GM12892 (cell line): Measurements from ENCODE around the gene PTGR2.
"Not testable (repeated sequence)": the region's sequence is repeated elsewhere in the genome, so short reads cannot be mapped to it uniquely, and the experiment has no call there.

Experiments
- DNase-seq: peaks from one replicate; pipeline ENCODE4 v3.0.0; 2011; ENCODE audit not compliant: insufficient read length
- FAIRE-seq: peaks from 2 replicates; lab custom pipeline; 2011; peaks lifted over from hg19 to GRCh38; lab: Jason Lieb, UNC
- POLR2A ChIP-seq: IDR thresholded peaks from 2 replicates; pipeline ENCODE4 v1.6.1; 2011; ENCODE audit warnings: low read depth, low read length, control low read depth
- POLR2AphosphoS5 ChIP-seq: IDR thresholded peaks from 2 replicates; pipeline ENCODE4 v1.6.1; 2011; ENCODE audit warnings: low read depth, low read length, control low read depth
- TAF1 ChIP-seq: IDR thresholded peaks from 2 replicates; pipeline ENCODE4 v1.6.1; 2011; ENCODE audit warnings: low read depth, mild to moderate bottlenecking, control low read depth, low read length, borderline replicate concordance

The PTGR2 gene

GRCh38 chr14:73842201-73842600, 9.4 kb upstream of the PTGR2 start:
- DNase-seq (no peak), FAIRE-seq (no peak)
- TF ChIP-seq POLR2AphosphoS5: no peak
- no peak for TF ChIP-seq POLR2A
- TF ChIP-seq TAF1: no peak

GRCh38 chr14:73842851-73843250, 8.8 kb upstream of the PTGR2 start:
- DNase-seq (no peak), FAIRE-seq (no peak)
- TF ChIP-seq POLR2A: no peak
- no peak for TF ChIP-seq POLR2AphosphoS5
- TF ChIP-seq TAF1: no peak

GRCh38 chr14:73843296-73843695, 8.3 kb upstream of the PTGR2 start:
- TF ChIP-seq POLR2AphosphoS5 (no peak), TAF1 (no peak), POLR2A (no peak)
- no peak for FAIRE-seq
- no peak for DNase-seq

- no peak for FAIRE-seq
- DNase-seq: no peak
- TF ChIP-seq TAF1: no peak
- no peak for TF ChIP-seq POLR2AphosphoS5
- TF ChIP-seq POLR2A: no peak
Observed at GRCh38 chr14:73846947-73847346, 4.7 kb upstream of the PTGR2 start.

- FAIRE-seq (no peak), DNase-seq (no peak)
- TF ChIP-seq POLR2A (no peak), TAF1 (no peak), POLR2AphosphoS5 (no peak)
Observed at GRCh38 chr14:73851000-73851399, 631 bp upstream of the PTGR2 start.

- peak; percentile 5 for FAIRE-seq
- TF ChIP-seq POLR2A (no peak), TAF1 (no peak), POLR2AphosphoS5 (no peak)
- DNase-seq: no peak
Observed at GRCh38 chr14:73859145-73859544, 7.5 kb downstream of the PTGR2 start.

- DNase-seq (no peak), FAIRE-seq (no peak)
- no peak for TF ChIP-seq TAF1
- no peak for TF ChIP-seq POLR2AphosphoS5
- no peak for TF ChIP-seq POLR2A
Observed at GRCh38 chr14:73861073-73861472, 9.4 kb downstream of the PTGR2 start.

- no peak for DNase-seq
- TF ChIP-seq TAF1 (no peak), POLR2A (no peak)
- FAIRE-seq: no peak
Observed at GRCh38 chr14:73862480-73862879, 10.8 kb downstream of the PTGR2 start.

GRCh38 chr14:73863209-73863608, 11.6 kb downstream of the PTGR2 start:
- FAIRE-seq (no peak), DNase-seq (no peak)

GRCh38 chr14:73865534-73866113, 14.0 kb downstream of the PTGR2 start:
- no peak for DNase-seq
- FAIRE-seq: peak; percentile 40
- no peak for TF ChIP-seq POLR2AphosphoS5

More at GRCh38 chr14:73863209-73863608, 11.6 kb downstream of the PTGR2 start:
- TF ChIP-seq POLR2AphosphoS5: no peak
- no peak for TF ChIP-seq TAF1
- no peak for TF ChIP-seq POLR2A

GRCh38 chr14:73869754-73870153, 18.1 kb downstream of the PTGR2 start:
- FAIRE-seq, DNase-seq: not testable (repeated sequence)

GRCh38 chr14:73870525-73871235, 19.0 kb downstream of the PTGR2 start:
- TF ChIP-seq POLR2AphosphoS5: no peak
- no peak for TF ChIP-seq TAF1
- no peak for TF ChIP-seq POLR2A
- FAIRE-seq (no peak), DNase-seq (no peak)

GRCh38 chr14:73873660-73874059, 22.0 kb downstream of the PTGR2 start:
- no peak for DNase-seq
- no peak for TF ChIP-seq POLR2AphosphoS5
- TF ChIP-seq POLR2A: no peak
- TF ChIP-seq TAF1: no peak
- FAIRE-seq: no peak

- no peak for TF ChIP-seq POLR2AphosphoS5
- TF ChIP-seq POLR2A: no peak
- TF ChIP-seq TAF1: no peak
- FAIRE-seq: no peak
Observed at GRCh38 chr14:73877790-73878189, 26.2 kb downstream of the PTGR2 start.

More at GRCh38 chr14:73877790-73878189, 26.2 kb downstream of the PTGR2 start:
- DNase-seq: no peak
